Subcutaneous abdominal adipose tissue (tissue), 5 donors: ENCODE data around the gene LACTB.

Experiments
- H3K27ac ChIP-seq: one replicate; pipeline ENCODE4 v1.7.0; 2013; ENCODE audit warnings: low read depth, mild to moderate bottlenecking, inconsistent platforms, low read length, moderate library complexity
- H3K27me3 ChIP-seq, 5 donors: one replicate each; pipeline ENCODE4 v1.7.0; 2013; ENCODE audit warnings: low read length in 5 of 5, inconsistent platforms in 1 of 5; ENCODE audit not compliant: control insufficient read depth in 5 of 5, insufficient read depth in 4 of 5
- H3K36me3 ChIP-seq, 5 donors: one replicate each; pipeline ENCODE4 v1.7.0; 2013; ENCODE audit warnings: low read length in 5 of 5; ENCODE audit not compliant: control insufficient read depth in 5 of 5, insufficient read depth in 5 of 5
- H3K4me1 ChIP-seq, 5 donors: one replicate each; pipeline ENCODE4 v1.7.0; 2013; ENCODE audit warnings: low read length in 5 of 5, mild to moderate bottlenecking in 3 of 5, moderate library complexity in 1 of 5; ENCODE audit not compliant: control insufficient read depth in 5 of 5, insufficient read depth in 5 of 5
- H3K4me3 ChIP-seq, 5 donors: one replicate each; pipeline ENCODE4 v1.7.0; 2013; ENCODE audit warnings: low read length in 5 of 5, low read depth in 1 of 5
- H3K9ac ChIP-seq, 5 donors: one replicate each; pipeline ENCODE4 v1.7.0; 2013; ENCODE audit warnings: low read length in 5 of 5, mild to moderate bottlenecking in 4 of 5, moderate library complexity in 3 of 5
- H3K9me3 ChIP-seq, 5 donors: one replicate each; pipeline ENCODE4 v1.7.0; 2013; ENCODE audit warnings: low read length in 5 of 5; ENCODE audit not compliant: control insufficient read depth in 5 of 5
- donor health status: healthy.
- donor health status: healthy.
- donor health status: healthy.
- donor health status: healthy.
- donor health status: healthy.

Gene LACTB

GRCh38 chr15:63165166-63165859 is 43.7 kb downstream of the LACTB start:
- no peak overlapping the region for H3K27ac ChIP-seq
- no peaks in the 10 kb centered on the region for H3K36me3 ChIP-seq
- H3K27me3 ChIP-seq, result no peaks in the 10 kb centered on the region
- H3K4me3 ChIP-seq, result no peak overlapping the region
- H3K4me1 ChIP-seq, result peaks cover 0 to 10% (median 0%) of the 10 kb centered on the region in 5 donors
- no peak overlapping the region for H3K9ac ChIP-seq
- H3K9me3 ChIP-seq, result no peaks in the 10 kb centered on the region

DNA sequence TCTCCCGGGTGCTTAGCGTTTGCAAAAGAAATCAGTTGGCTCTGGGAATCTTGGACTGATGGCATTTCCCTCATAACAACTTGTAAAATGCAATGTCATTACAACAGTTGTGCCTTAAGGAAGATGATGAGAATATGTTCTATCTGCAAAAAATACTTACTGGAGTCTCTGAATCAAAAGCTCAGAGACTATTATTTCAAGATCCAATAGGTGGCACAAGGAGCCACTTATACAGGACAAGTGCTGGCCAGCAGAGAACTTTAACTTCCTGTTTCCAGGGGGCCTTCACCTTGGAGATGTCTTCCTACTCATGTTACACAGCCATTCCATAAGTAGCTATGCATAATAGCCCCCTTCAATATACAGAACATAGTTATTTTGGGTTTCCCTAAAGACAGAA is 44.6 kb downstream of the LACTB start:
- Histone ChIP-seq H3K36me3 (no peaks in the 10 kb centered on the region), H3K4me3 (no peak overlapping the region), H3K27me3 (no peaks in the 10 kb centered on the region), H3K9me3 (no peaks in the 10 kb centered on the region), H3K27ac (no peak overlapping the region), H3K4me1 (peaks cover 0 to 10% (median 0%) of the 10 kb centered on the region in 5 donors), H3K9ac (no peak overlapping the region)

DNA sequence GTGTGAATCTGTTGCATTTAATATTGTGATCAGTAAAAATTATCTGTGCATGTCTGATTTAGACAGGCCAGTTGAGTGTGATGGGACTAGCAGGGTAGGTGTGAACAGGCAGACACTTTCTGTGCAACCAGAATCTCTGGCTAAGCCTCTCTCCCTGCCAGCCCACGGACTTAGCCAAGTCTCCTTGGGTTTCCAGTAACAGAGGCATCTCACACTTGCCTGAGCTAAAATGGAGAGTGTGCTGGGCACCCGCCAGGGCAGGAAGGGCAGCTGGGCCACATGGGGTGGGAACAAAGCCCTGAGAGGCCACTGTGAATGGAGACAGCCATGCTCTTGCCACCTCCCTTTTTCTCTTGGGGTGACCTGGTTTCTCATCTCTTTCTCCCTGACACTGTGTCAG is 48.1 kb downstream of the LACTB start:
- H3K9me3 ChIP-seq, result no peaks in the 10 kb centered on the region
- no peak overlapping the region for H3K27ac ChIP-seq
- peaks cover 0 to 10% (median 0%) of the 10 kb centered on the region in 5 donors for H3K4me1 ChIP-seq
- H3K36me3 ChIP-seq, result no peaks in the 10 kb centered on the region
- no peaks in the 10 kb centered on the region for H3K27me3 ChIP-seq
- no peak overlapping the region for H3K4me3 ChIP-seq
- no peak overlapping the region for H3K9ac ChIP-seq

DNA sequence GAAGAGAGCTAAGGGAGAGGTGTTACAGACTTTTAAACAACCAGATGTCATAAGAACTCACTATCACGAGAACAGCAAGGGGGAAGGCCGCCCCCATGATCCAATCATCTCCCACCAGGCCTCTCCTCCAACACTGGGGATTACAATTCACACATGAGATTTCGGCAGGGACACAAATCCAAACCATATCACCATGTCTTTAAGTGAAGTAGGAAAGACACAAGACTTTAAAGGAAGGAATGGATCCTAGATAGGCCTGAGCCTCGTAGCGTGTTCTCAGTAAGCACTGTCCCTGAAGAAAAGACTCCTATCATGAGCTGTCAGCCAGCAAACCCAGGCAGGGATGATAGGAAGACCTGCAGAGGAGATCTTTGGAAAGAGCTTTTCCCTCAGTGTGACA is 50.7 kb downstream of the LACTB start:
- no peaks in the 10 kb centered on the region for H3K9me3 ChIP-seq
- no peak overlapping the region for H3K9ac ChIP-seq
- H3K4me3 ChIP-seq, result no peak overlapping the region
- no peaks in the 10 kb centered on the region for H3K4me1 ChIP-seq
- no peaks in the 10 kb centered on the region for H3K36me3 ChIP-seq
- H3K27me3 ChIP-seq, result no peaks in the 10 kb centered on the region
- H3K27ac ChIP-seq, result no peak overlapping the region

DNA sequence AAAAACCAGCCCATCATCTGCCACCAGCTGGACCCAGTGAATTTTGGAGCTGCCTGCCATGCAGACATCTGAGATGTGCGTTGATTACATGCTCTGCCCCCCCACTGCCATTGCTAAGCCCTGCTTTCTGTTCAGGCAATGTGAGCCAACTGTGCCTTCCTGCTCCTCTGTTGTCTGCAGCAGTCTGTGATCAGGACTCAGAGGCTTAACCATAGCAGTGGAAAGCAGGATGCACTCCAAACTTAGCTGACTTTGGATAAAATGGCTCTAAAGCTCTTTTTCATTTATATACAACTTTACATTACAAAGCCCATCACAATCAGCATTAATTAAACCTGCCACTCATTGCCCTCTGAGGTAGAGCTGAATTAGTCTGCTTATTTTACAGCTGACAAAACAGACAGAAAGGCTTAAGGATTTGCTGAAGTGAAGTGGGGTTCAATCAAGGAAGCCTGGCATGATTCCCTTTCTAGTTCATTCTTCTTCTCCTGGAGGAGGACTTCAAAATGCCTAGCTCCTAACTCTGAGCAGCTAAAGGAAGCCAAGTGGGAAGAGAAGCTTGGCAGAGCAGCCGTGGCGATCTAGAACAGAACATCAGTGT is 51.3 kb downstream of the LACTB start:
- Histone ChIP-seq H3K36me3 (no peaks in the 10 kb centered on the region), H3K27me3 (no peaks in the 10 kb centered on the region), H3K4me3 (no peak overlapping the region), H3K4me1 (no peaks in the 10 kb centered on the region), H3K27ac (no peak overlapping the region), H3K9me3 (no peaks in the 10 kb centered on the region), H3K9ac (no peak overlapping the region)

- Histone ChIP-seq H3K4me3 (no peak overlapping the region), H3K9me3 (no peaks in the 10 kb centered on the region), H3K27ac (no peak overlapping the region), H3K4me1 (no peaks in the 10 kb centered on the region), H3K36me3 (no peaks in the 10 kb centered on the region), H3K9ac (no peak overlapping the region), H3K27me3 (no peaks in the 10 kb centered on the region)
Observed at GRCh38 chr15:63176302-63176701, 54.6 kb downstream of the LACTB start.

GRCh38 chr15:63178034-63178433 is 56.4 kb downstream of the LACTB start:
- H3K27ac ChIP-seq, result no peak overlapping the region
- H3K27me3 ChIP-seq, result no peaks in the 10 kb centered on the region
- H3K9me3 ChIP-seq, result no peaks in the 10 kb centered on the region
- no peaks in the 10 kb centered on the region for H3K4me1 ChIP-seq
- no peak overlapping the region for H3K4me3 ChIP-seq
- no peak overlapping the region for H3K9ac ChIP-seq
- H3K36me3 ChIP-seq, result no peaks in the 10 kb centered on the region

DNA sequence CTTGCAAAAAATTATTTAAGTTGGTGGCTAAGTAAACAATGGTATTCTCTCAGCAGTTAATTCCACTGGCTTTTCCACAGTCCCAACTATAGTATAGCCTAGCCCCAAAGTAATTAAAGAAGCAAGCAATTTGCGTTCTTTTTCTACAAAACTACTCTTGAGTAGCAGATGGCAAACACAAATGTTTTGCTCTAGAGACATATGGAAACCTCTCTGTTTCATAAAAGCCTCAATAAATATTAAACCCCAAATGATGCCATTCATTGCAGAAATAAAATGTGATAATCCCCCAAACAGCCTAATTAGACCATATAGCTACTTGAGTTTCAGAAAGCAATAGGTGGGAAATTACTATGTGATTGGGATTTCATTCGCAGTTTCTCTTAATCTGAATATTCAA is 59.1 kb downstream of the LACTB start:
- Histone ChIP-seq H3K4me1 (no peaks in the 10 kb centered on the region), H3K4me3 (no peak overlapping the region), H3K27me3 (no peaks in the 10 kb centered on the region), H3K27ac (no peak overlapping the region), H3K36me3 (no peaks in the 10 kb centered on the region), H3K9me3 (no peaks in the 10 kb centered on the region), H3K9ac (no peak overlapping the region)

GRCh38 chr15:63181648-63182047 is 60.0 kb downstream of the LACTB start:
- no peak overlapping the region for H3K9ac ChIP-seq

GRCh38 chr15:63185206-63185605 is 63.5 kb downstream of the LACTB start:
- Histone ChIP-seq H3K4me1 (peaks cover 0 to 13% (median 12%) of the 10 kb centered on the region in 5 donors), H3K36me3 (no peaks in the 10 kb centered on the region), H3K9me3 (no peaks in the 10 kb centered on the region), H3K27me3 (no peaks in the 10 kb centered on the region), H3K27ac (no peak overlapping the region), H3K4me3 (no peak overlapping the region), H3K9ac (no peak overlapping the region)

More at GRCh38 chr15:63181648-63182047, 60.0 kb downstream of the LACTB start:
- Histone ChIP-seq H3K27ac (no peak overlapping the region), H3K4me3 (no peak overlapping the region), H3K36me3 (no peaks in the 10 kb centered on the region), H3K4me1 (no peaks in the 10 kb centered on the region), H3K27me3 (no peaks in the 10 kb centered on the region), H3K9me3 (no peaks in the 10 kb centered on the region)
